Osteoblast (primary cell): ENCODE results near the gene MGA. TPM values are rescaled to one million over a fixed set of nuclear protein-coding genes. Genes with fewer than 3 reads are reported as not detected.

Experiments
- DNase-seq: peaks from one replicate; pipeline ENCODE4 v3.0.0; 2011; ENCODE audit warnings: low spot score, mixed read lengths; ENCODE audit not compliant: insufficient read length; ENCODE audit errors: missing footprints
- H2AFZ ChIP-seq: 2 replicates; pipeline ENCODE4 v1.6.0; 2011; ENCODE audit warnings: mild to moderate bottlenecking, low read length
- H3K27ac ChIP-seq: 2 replicates; pipeline ENCODE4 v1.5.1; 2011; ENCODE audit warnings: mild to moderate bottlenecking, low read depth, low read length, moderate library complexity
- H3K27me3 ChIP-seq: 2 replicates; pipeline ENCODE4 v1.6.0; 2012; ENCODE audit warnings: mild to moderate bottlenecking, control low read depth, inconsistent platforms, low read length, moderate library complexity; ENCODE audit not compliant: insufficient read depth
- H3K36me3 ChIP-seq: 2 replicates; pipeline ENCODE4 v1.5.1; 2011; ENCODE audit warnings: mild to moderate bottlenecking, low read length, control low read depth, moderate library complexity; ENCODE audit not compliant: insufficient read depth
- H3K4me1 ChIP-seq: 2 replicates; pipeline ENCODE4 v1.5.1; 2011; ENCODE audit warnings: mild to moderate bottlenecking, low read length, control low read depth, moderate library complexity; ENCODE audit not compliant: insufficient read depth
- H3K4me2 ChIP-seq: 2 replicates; pipeline ENCODE4 v1.6.0; 2011; ENCODE audit warnings: mild to moderate bottlenecking, low read length; ENCODE audit not compliant: insufficient read depth
- H3K4me3 ChIP-seq: fragments of 200-600 bp; sonication (generic); 3 replicates; pipeline ENCODE4 v1.5.1; 2012; ENCODE audit warnings: mild to moderate bottlenecking, low read length, inconsistent platforms; ENCODE audit not compliant: insufficient read depth
- H3K79me2 ChIP-seq: 2 replicates; pipeline ENCODE4 v1.6.0; 2012; ENCODE audit warnings: mild to moderate bottlenecking, low read length, control low read depth, inconsistent platforms; ENCODE audit not compliant: insufficient read depth
- H3K9me3 ChIP-seq: 2 replicates; pipeline ENCODE4 v1.5.1; 2011; ENCODE audit warnings: low read depth, low read length, control low read depth
- H4K20me1 ChIP-seq: 2 replicates; pipeline ENCODE4 v1.6.0; 2012; ENCODE audit warnings: mild to moderate bottlenecking, low read length, control low read depth; ENCODE audit not compliant: insufficient read depth
- total RNA-seq: library from RNA; depleted of rRNA; stranded (reverse); fragments of >200 nt; gene quantifications from 2 replicates; pipeline ENCODE4 v1.2.3, GENCODE V29; 2012
- TF ChIP-seq, protein P1 (sequence below): IDR thresholded peaks from 2 replicates; pipeline ENCODE4 v1.5.1; 2011; ENCODE audit warnings: mild to moderate bottlenecking, low read depth, low read length, moderate library complexity; ENCODE audit errors: extremely low read depth

Gene MGA
- total RNA-seq, 1 donor = 40.2 TPM

DNA sequence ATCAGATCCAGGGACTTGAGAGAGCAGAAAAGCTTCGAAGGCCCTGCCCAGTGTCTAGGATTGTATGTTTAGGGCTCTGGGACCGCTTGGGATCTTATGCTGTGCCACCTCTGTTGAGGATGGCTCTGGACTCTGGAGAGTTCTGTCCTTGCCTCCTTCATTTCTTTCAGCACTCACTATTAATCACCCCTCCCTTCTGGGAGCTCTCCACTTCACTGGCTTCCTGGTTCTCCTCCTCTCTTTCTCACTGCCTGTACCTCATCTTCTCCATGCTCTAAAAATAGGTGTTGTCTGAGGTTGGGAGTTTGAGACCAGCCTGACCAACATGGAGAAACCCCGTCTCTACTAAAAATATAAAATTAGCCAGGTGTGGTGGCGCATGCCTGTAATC, 131.3 kb downstream of the MGA start:
- Histone ChIP-seq H3K27me3 (no peaks in the 10 kb centered on the region), H3K79me2 (peaks cover 68% of the 10 kb centered on the region), H3K4me3 (no peak overlapping the region), H3K27ac (peak overlapping the region; percentile 64), H3K9me3 (no peaks in the 10 kb centered on the region), H4K20me1 (peaks cover 7% of the 10 kb centered on the region), H3K4me2 (peak overlapping the region; percentile 58), H3K36me3 (no peaks in the 10 kb centered on the region), H2AFZ (no peak overlapping the region), H3K4me1 (peaks cover 22% of the 10 kb centered on the region)
- TF ChIP-seq, protein P1, sequence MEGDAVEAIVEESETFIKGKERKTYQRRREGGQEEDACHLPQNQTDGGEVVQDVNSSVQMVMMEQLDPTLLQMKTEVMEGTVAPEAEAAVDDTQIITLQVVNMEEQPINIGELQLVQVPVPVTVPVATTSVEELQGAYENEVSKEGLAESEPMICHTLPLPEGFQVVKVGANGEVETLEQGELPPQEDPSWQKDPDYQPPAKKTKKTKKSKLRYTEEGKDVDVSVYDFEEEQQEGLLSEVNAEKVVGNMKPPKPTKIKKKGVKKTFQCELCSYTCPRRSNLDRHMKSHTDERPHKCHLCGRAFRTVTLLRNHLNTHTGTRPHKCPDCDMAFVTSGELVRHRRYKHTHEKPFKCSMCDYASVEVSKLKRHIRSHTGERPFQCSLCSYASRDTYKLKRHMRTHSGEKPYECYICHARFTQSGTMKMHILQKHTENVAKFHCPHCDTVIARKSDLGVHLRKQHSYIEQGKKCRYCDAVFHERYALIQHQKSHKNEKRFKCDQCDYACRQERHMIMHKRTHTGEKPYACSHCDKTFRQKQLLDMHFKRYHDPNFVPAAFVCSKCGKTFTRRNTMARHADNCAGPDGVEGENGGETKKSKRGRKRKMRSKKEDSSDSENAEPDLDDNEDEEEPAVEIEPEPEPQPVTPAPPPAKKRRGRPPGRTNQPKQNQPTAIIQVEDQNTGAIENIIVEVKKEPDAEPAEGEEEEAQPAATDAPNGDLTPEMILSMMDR = no peak
- peak; percentile 66 for DNase-seq

DNA sequence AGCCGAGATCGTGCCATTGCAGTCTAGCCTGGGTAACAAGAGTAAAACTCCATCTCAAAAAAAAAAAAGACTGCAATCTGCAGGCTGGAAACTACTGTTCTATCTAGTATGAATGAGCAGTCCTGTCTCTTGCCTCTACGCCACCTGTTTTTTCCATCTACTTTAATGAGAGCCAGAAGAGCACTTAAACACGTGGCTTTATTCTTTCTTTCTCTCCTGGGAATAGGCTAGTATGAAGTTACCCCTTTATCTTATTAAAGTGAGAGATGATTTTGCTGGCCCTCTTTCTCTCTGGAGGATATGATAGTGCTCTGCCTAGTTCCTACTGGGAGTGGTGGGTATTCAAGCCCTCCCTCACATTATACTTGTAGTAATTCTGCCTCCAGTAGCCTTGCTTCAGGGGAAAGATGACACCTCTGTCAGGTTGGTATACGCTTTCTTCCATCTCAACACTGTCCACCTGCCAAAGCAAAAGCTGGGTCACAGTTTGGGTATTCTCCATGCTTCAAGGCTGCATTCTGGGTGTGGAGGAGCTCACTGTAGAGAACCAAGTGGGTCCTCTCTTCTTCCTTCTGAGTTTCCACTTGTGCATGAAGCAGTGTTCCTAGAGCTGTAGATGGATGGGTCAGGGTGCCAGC, 131.9 kb downstream of the MGA start:
- Histone ChIP-seq H3K36me3 (no peaks in the 10 kb centered on the region), H4K20me1 (peaks cover 7% of the 10 kb centered on the region), H3K27me3 (no peaks in the 10 kb centered on the region), H3K79me2 (peaks cover 67% of the 10 kb centered on the region), H3K4me2 (no peak overlapping the region), H3K4me1 (peaks cover 27% of the 10 kb centered on the region), H2AFZ (no peak overlapping the region), H3K4me3 (no peak overlapping the region), H3K9me3 (no peaks in the 10 kb centered on the region), H3K27ac (no peak overlapping the region)
- no peak for DNase-seq
- TF ChIP-seq, protein P1 = no peak

DNA sequence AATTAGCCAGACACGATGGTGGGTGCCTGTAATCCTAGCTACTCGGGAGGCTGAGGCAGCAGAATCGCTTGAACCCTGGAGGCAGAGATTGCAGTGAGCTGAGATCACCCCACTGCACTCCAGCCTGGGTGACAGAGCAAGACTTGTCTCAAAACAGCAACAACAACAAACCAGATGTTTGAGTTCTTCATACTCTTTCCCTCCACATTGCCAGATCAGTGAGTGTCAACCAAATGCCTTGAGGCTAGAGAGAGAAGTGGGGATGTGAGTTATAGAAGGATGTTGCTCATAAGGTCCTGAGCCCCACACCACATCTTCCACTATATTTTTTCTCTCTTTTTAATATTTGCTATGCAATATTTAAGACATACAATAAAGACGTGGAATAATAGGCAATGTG, 133.9 kb downstream of the MGA start:
- no peak for DNase-seq
- Histone ChIP-seq H3K27me3 (no peaks in the 10 kb centered on the region), H3K36me3 (no peaks in the 10 kb centered on the region), H3K79me2 (peaks cover 66% of the 10 kb centered on the region), H3K4me3 (no peak overlapping the region), H3K4me2 (no peak overlapping the region), H3K27ac (no peak overlapping the region), H4K20me1 (peaks cover 7% of the 10 kb centered on the region), H3K9me3 (no peaks in the 10 kb centered on the region), H3K4me1 (peaks cover 33% of the 10 kb centered on the region), H2AFZ (no peak overlapping the region)
- TF ChIP-seq, protein P1 = no peak

DNA sequence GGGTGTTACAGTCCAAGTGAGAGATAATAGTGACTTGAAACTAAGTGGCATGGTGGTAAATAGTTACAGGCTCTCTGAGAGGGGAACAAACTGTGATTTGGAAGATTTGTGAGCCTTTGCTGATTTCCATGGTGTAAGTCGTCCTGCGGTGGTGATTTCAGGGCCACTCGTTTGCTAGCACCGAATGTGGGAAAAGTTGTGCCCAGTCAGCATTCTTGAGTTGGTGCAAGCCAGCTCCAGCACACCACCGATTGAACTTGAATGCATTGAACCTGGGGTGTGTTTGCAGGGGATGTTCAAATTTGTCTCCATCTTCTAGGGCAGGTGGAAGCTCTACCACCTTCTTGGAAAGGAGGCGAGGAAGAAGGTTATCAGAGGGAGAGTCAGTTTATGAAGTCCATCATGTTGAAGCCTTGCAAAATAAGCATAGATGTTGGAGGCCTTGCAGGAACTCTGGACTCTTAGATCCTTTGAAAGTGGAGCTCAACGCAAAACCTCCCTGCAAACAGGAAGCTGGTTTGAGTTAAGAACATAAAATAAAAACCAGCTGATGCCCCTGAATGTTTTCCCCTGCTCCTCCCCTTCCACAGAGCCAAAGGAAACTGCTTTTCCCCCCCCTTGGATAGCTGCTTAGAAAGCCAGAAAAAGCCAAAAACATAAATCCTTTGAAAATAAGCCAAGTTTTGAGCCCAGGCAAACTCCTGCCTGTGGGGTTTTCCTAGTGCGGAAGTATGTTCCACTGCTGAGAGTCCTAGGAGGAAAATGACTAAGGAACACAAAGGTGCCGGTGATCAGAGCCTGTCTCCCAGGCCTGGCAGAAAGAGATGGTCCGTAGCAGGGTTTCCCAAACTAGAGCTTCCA, 136.0 kb downstream of the MGA start:
- H3K36me3 ChIP-seq = peaks cover 8% of the 10 kb centered on the region
- TF ChIP-seq, protein P1 = no peak
- no peaks in the 10 kb centered on the region for H3K27me3 ChIP-seq
- peak overlapping the region; percentile 56 for H3K4me2 ChIP-seq
- H3K9me3 ChIP-seq = no peaks in the 10 kb centered on the region
- H2AFZ ChIP-seq = peak overlapping the region; percentile 12
- peaks cover 52% of the 10 kb centered on the region for H3K79me2 ChIP-seq
- peaks cover 29% of the 10 kb centered on the region for H3K4me1 ChIP-seq
- no peak overlapping the region for H3K27ac ChIP-seq
- H4K20me1 ChIP-seq = peaks cover 7% of the 10 kb centered on the region
- no peak for DNase-seq
- H3K4me3 ChIP-seq = no peak overlapping the region
